Stomach smooth muscle (tissue), 2 donors: ENCODE data around the gene STOX2.

Experiments
- H3K27ac ChIP-seq: one replicate; pipeline ENCODE4 v1.7.0; 2013; ENCODE audit warnings: mild to moderate bottlenecking, low read length, inconsistent platforms
- H3K27me3 ChIP-seq, 2 donors: one replicate each; pipeline ENCODE4 v1.7.0; 2013; ENCODE audit warnings: low read length in 2 of 2; ENCODE audit not compliant: insufficient read depth in 2 of 2, control insufficient read depth in 1 of 2
- H3K36me3 ChIP-seq, 2 donors: one replicate each; pipeline ENCODE4 v1.7.0; 2013; ENCODE audit warnings: low read length in 2 of 2; ENCODE audit not compliant: control insufficient read depth in 2 of 2, insufficient read depth in 2 of 2
- H3K4me1 ChIP-seq: one replicate; pipeline ENCODE4 v1.7.0; 2013; ENCODE audit warnings: low read length; ENCODE audit not compliant: control insufficient read depth, insufficient read depth
- H3K4me3 ChIP-seq, 2 donors: one replicate each; pipeline ENCODE4 v1.7.0; 2013; ENCODE audit warnings: low read length in 2 of 2
- H3K9ac ChIP-seq, 2 donors: one replicate each; pipeline ENCODE4 v1.7.0; 2013; ENCODE audit warnings: low read length in 2 of 2, mild to moderate bottlenecking in 1 of 2
- H3K9me3 ChIP-seq, 2 donors: one replicate each; pipeline ENCODE4 v1.7.0; 2013; ENCODE audit warnings: low read length in 2 of 2; ENCODE audit not compliant: control insufficient read depth in 2 of 2
- donor health status: healthy.
- donor health status: Pancreatic carcinoma.

The STOX2 gene

DNA sequence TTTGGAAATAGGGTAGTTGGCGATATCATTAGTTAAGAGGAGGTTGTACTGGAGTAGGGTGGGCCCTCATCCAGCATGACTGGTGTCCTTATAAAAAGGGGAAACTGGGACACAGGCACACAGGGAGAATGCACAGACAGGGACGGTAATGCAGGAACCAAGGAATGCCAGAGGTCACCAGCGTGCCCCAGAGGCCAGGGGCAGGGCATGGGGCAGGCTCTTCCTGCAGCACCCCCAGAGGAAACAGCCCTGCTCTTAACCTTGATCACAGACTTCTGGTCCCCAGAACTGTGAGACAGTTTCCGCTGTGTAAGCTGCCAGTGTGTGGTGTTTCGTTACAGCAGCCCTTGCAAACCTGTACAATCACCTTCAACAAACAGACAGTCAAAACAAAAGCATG is 15.9 kb upstream of the STOX2 start:
- Histone ChIP-seq H3K9ac (no peak overlapping the region), H3K4me3 (no peak overlapping the region), H3K4me1 (no peaks in the 10 kb centered on the region), H3K27me3 (no peaks in the 10 kb centered on the region), H3K27ac (no peak overlapping the region), H3K9me3 (no peaks in the 10 kb centered on the region), H3K36me3 (no peaks in the 10 kb centered on the region)

DNA sequence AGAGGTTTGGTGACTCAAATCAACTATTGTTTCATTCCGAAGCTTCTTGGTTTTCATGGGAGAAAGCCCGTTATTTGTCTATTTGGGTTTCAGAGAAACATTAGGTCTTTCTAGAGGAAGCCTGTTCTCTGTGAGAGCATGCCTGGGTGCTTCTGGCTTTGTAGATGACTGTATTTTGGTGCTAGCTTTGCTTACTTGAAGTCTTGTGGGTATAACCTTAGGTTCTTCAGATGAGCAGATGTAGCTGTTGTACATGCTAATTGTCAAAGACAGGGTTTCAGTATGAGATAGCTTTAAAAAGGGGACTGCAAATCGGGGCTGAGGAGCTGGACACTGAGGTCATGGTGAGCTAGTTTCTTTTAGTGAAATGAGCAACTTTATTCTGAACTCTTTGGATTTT is 7.9 kb upstream of the STOX2 start:
- H3K36me3 ChIP-seq: no peaks in the 10 kb centered on the region
- H3K4me1 ChIP-seq: no peaks in the 10 kb centered on the region
- no peak overlapping the region for H3K9ac ChIP-seq
- H3K4me3 ChIP-seq: no peak overlapping the region
- no peak overlapping the region for H3K27ac ChIP-seq
- no peaks in the 10 kb centered on the region for H3K9me3 ChIP-seq
- no peaks in the 10 kb centered on the region for H3K27me3 ChIP-seq

DNA sequence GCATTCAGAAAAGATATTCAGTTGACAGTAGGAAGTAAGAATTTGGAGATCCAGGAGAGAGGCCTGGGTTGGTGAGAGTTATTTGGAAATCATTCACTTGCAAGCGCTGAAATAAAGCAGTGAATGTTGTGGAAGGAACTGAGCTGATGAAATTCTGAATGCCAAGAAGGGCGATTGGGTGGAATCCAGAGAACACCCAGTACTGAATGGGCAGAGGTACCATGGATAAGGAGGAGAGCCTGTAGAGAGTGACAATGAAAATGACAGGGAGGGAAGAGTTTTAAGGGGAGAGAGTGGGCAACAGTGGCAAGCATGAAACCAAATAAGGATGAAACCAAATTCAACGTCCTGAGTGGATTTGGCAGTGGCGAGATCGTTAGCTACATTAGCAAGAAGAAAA is 6.7 kb upstream of the STOX2 start:
- Histone ChIP-seq H3K4me3 (no peak overlapping the region), H3K9ac (no peak overlapping the region), H3K4me1 (no peaks in the 10 kb centered on the region)

DNA sequence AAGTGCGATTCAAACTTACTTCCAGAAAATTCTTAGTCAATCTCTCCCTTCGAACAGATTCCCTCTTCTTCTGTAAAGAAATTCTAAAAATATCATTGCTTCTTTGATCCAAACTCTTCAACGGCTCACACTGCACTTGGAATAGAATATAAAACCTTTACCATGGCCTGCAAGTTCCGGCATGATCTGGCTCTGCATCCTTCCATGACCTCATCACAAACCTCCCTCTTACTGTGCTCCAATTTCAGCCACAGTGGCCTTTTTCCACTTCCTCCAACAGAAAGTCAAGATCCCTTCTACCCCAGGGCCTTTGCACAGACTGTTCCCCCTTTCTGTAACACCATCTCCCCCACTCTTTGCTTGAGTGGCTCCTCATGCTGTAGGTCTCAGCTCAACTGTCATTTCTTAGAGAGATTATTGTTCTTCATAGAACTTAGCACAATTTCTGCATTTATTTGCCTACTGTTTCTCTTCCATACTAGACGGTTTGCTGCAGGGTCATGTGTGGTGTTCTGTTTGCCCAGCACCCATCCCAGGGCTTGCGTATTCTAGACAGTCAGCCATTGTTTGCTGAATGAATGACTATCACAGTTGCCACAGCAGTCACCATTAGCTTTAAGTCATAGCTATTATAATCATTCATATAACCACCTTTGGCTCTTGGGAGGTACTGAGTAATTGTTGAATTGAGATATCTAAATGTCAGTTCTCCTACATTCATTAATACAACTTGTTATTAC is 1.9 kb upstream of the STOX2 start:
- H3K4me1 ChIP-seq: peaks cover 18% of the 10 kb centered on the region
- H3K9me3 ChIP-seq: no peaks in the 10 kb centered on the region
- H3K27ac ChIP-seq: no peak overlapping the region
- no peaks in the 10 kb centered on the region for H3K27me3 ChIP-seq
- no peak overlapping the region for H3K9ac ChIP-seq
- no peak overlapping the region for H3K4me3 ChIP-seq
- no peaks in the 10 kb centered on the region for H3K36me3 ChIP-seq

More for the DNA sequence above, 6.7 kb upstream of the STOX2 start:
- no peaks in the 10 kb centered on the region for H3K27me3 ChIP-seq
- no peaks in the 10 kb centered on the region for H3K36me3 ChIP-seq
- H3K9me3 ChIP-seq: no peaks in the 10 kb centered on the region
- no peak overlapping the region for H3K27ac ChIP-seq

DNA sequence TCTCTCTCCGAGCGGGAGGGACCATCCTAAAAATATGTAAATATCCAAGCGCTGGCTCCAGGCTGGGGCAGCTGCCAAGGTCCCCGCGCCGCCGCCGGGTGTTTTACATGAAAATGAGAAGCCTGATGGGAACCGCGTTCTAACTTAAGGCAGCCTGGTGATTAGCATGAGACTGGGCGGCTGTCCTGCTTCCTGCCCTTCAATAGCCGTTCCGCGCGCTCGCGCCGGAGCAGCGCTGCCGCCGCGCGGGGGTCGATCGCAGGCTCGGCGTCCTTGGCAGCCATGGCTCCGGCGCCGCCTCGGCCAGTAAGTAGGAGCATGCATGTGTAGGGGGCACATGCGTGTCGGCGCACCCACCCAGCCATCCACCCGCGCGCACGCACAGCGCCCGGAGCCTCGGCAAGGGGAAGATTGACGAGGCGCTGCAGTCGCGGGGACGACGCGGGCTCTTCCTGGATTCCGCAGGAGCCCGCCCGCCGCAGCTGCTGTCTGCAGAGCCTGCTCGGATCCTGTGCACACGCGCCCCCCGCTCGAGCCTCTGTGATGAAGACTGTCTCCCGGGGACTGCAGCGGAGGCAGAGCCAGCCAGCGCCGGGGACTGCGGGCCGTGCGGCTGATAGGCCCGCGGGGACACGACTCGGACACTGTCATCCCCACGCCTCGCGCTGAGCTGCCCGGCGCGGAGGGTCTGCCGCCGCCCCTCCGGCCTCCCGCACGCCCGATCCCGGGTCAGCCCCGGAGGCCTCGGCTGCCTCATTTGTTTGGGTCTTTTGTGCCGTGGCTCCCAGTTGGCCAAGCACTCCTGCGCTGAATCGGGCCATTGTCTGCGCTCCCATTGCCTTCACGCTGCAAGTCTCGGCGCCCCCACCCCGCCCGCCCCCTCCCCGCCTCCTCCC is 734 bp downstream of the STOX2 start:
- Histone ChIP-seq H3K4me1 (peaks cover 18% of the 10 kb centered on the region), H3K27me3 (no peaks in the 10 kb centered on the region), H3K27ac (peak overlapping the region; percentile 62), H3K9ac (peak overlapping the region in 1 of 2 donors; percentile 60), H3K9me3 (no peaks in the 10 kb centered on the region), H3K4me3 (peak overlapping the region; percentile 58 to 86), H3K36me3 (no peaks in the 10 kb centered on the region)

DNA sequence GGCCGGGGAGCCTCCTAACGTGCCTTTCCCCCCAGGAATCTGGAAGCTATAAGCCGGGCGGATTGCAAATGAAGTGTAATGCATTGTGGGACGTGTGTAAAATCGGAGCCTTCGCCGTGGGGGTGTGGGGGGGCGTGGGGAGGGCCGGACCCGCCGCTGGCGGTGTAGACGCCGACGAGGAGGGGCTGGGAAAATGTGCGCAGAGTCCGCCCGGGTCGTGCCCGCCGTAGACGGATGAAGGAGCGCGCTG is 1.3 kb downstream of the STOX2 start:
- H3K9me3 ChIP-seq: no peaks in the 10 kb centered on the region
- no peaks in the 10 kb centered on the region for H3K27me3 ChIP-seq
- peaks cover 18% of the 10 kb centered on the region for H3K4me1 ChIP-seq
- no peak overlapping the region for H3K27ac ChIP-seq
- H3K4me3 ChIP-seq: peak overlapping the region; percentile 67 to 86
- H3K9ac ChIP-seq: peak overlapping the region in 1 of 2 donors; percentile 36
- H3K36me3 ChIP-seq: no peaks in the 10 kb centered on the region

DNA sequence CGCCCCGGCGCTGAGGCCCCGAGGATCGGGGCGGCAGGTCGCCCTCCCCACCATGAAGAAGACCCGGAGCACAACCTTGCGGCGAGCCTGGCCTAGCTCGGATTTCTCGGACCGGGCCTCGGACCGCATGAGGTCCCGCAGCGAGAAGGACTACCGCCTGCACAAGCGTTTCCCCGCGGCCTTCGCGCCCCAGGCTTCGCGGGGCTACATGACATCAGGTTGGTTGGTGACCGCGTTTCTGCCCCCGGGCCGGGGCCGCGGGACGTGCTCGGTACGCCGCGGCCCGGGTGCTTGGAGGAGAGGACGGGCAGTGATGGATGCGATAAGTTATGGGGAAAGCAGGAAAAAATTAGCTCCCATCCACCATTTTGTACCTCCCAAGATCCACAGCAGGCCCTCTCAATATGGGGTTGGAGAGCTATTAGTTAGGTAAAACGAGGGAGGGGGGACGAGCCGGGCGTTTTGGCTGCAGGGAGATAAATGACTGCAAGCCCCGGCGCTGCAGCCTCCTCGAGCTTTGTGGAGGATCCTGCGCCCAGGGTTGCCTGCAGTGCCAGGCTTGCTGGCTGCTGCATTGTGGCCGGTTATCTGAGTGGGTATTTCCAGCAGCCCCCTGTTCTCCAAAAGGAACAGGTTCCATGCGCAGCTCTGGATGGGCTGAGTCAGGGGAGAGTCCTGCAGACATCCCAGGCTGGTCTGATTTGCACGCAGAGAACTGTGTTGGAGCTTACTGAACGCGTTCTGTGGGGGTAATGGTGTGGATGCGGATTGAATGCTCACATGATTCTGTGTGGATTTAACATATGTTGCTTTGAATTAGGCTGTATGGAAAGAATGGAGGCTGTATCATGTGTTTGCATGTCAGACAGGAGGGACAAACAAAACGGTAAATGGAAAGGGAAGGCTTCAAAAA is 1.9 kb downstream of the STOX2 start:
- H3K9ac ChIP-seq: peak overlapping the region; percentile 36 to 45
- no peak overlapping the region for H3K27ac ChIP-seq
- no peaks in the 10 kb centered on the region for H3K9me3 ChIP-seq
- H3K4me1 ChIP-seq: peaks cover 18% of the 10 kb centered on the region
- no peaks in the 10 kb centered on the region for H3K36me3 ChIP-seq
- H3K27me3 ChIP-seq: no peaks in the 10 kb centered on the region
- peak overlapping the region; percentile 67 to 86 for H3K4me3 ChIP-seq

DNA sequence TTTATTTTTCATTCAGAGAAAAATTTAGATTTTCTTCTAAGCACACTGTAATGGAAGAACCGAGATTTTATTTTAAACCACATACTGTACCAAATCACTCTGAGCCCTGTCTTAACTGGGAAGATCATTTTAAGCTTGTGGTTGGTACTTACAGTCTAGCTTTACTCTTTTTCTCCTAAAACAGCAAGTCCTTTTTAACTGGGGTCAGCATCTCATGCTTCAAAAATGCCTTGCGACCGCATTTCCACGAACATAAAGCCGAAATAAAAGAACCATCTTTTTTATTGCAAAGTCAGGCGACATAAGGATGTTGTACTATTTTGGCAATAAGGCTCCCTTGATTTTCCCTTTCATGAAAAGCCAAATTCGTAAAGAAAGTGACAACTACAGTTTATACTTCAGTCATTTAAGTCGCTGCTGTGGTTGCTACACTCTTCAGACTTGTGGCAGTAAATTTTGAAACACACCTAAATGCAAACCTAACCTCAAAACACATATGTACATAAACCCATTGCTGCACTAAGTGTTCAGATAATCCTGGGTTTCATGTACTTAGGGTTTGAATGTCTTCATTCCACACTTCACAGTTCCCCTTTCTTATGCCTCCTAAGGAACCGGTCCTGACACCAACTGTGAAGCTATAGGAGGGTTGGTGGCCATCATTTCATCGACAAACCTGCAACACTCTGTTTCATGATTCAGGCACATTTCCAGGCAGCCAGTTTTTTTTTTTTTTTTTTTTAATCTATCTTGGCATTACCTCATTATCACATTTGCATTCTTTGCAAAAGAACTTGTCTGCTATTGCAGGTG is 3.0 kb downstream of the STOX2 start:
- no peaks in the 10 kb centered on the region for H3K9me3 ChIP-seq
- H3K9ac ChIP-seq: no peak overlapping the region
- H3K27me3 ChIP-seq: no peaks in the 10 kb centered on the region
- no peak overlapping the region for H3K27ac ChIP-seq
- peaks cover 18% of the 10 kb centered on the region for H3K4me1 ChIP-seq
- no peaks in the 10 kb centered on the region for H3K36me3 ChIP-seq
- H3K4me3 ChIP-seq: no peak overlapping the region

DNA sequence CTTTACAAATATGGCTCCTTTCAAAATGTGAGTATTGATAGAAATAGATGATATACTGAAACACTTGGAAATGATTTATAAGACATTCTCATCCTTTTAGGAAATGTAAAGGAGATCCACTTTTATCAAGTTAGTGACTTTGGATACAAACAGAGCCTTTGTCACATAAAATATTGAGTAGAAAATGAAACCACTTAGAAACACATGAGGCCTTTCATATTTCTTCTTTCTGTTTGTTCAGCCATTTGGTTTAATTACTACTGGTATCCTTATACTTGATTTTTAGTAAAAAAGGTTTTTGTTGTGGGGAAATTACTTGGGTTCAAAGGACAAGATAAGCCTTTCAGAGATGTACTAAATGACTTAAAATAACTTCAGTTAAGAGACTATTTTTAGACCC is 4.1 kb downstream of the STOX2 start:
- no peak overlapping the region for H3K9ac ChIP-seq

DNA sequence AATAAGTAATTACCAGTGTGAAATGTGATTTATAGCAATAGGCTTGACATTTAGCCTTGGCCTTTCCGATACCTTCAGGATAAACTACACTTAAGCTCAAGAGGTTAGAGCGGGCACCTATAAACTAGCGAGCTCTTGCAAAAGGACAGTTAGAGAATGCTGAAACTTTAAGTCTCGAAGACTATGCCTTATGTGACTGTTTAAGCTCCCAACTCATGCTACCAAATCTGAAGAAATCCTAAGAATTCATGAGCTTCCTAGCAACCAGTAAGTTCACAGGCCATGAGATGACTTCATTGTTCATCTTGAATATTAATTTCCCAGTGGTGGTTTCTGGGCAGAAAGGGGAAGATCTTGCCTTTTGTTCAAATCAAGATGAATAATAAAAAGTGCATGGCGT is 4.7 kb downstream of the STOX2 start:
- Histone ChIP-seq H3K4me3 (no peak overlapping the region), H3K9ac (no peak overlapping the region), H3K36me3 (no peaks in the 10 kb centered on the region), H3K9me3 (no peaks in the 10 kb centered on the region), H3K27me3 (no peaks in the 10 kb centered on the region), H3K27ac (no peak overlapping the region), H3K4me1 (peaks cover 15% of the 10 kb centered on the region)

More for the DNA sequence above, 4.1 kb downstream of the STOX2 start:
- H3K27me3 ChIP-seq: no peaks in the 10 kb centered on the region
- no peaks in the 10 kb centered on the region for H3K9me3 ChIP-seq
- no peak overlapping the region for H3K27ac ChIP-seq
- no peaks in the 10 kb centered on the region for H3K36me3 ChIP-seq
- no peak overlapping the region for H3K4me3 ChIP-seq
- peaks cover 18% of the 10 kb centered on the region for H3K4me1 ChIP-seq
